ENCODE measurements around the gene SLC8A1.

The SLC8A1 gene

GRCh38 chr2:40384233-40384632, 67.7 kb downstream of the SLC8A1 start:
- ChIA-PET POLR2A (no interaction called here), CTCF (interaction anchor here (0.9 kb wide), 2 partner anchors 14 to 341 kb away, joined by 3 read pairs; no protein-coding TSS in a partner anchor)
- TF ChIP-seq CTCF (IDR thresholded peaks at IDR 0.05; ENCODE audit: insufficient read depth, low read length, missing control alignments), result no peak
- no peak overlapping the region for H3K4me3 ChIP-seq (ENCODE audit: low read depth, low read length)
- no peak for DNase-seq (ENCODE audit: low read depth, low spot score)

- no peak for TF ChIP-seq CTCF (IDR thresholded peaks at IDR 0.05; ENCODE audit: insufficient read depth, low read length, missing control alignments)
- ChIA-PET POLR2A (interaction anchor here (0.7 kb wide), 1 partner anchor 37 kb away, joined by 4 read pairs; no protein-coding TSS in a partner anchor), CTCF (no interaction called here)
- no peak overlapping the region for H3K4me3 ChIP-seq (ENCODE audit: low read depth, low read length)
- DNase-seq (ENCODE audit: low read depth, low spot score), result no peak
Observed at GRCh38 chr2:40380721-40381120, 71.2 kb downstream of the SLC8A1 start.

- no peak for TF ChIP-seq CTCF (IDR thresholded peaks at IDR 0.05; ENCODE audit: insufficient read depth, low read length, missing control alignments)
- no peak for DNase-seq (ENCODE audit: low read depth, low spot score)
- ChIA-PET POLR2A (no interaction called here), CTCF (no interaction called here)
- no peak overlapping the region for H3K4me3 ChIP-seq (ENCODE audit: low read depth, low read length)
Observed at GRCh38 chr2:40380041-40380440, 71.8 kb downstream of the SLC8A1 start.

- TF ChIP-seq CTCF (IDR thresholded peaks at IDR 0.05; ENCODE audit: insufficient read depth, low read length, missing control alignments), result no peak
- CTCF ChIA-PET, result interaction anchor here (1.2 kb wide), 2 partner anchors 23 to 180 kb away, joined by 3 to 4 read pairs; no protein-coding TSS in a partner anchor
- H3K4me3 ChIP-seq (ENCODE audit: low read depth, low read length), result no peak overlapping the region
- POLR2A ChIA-PET, result no interaction called here
- no peak for DNase-seq (ENCODE audit: low read depth, low spot score)
Observed at GRCh38 chr2:40374543-40375240, 77.2 kb downstream of the SLC8A1 start.

GRCh38 chr2:40373111-40373510, 78.8 kb downstream of the SLC8A1 start:
- no peak overlapping the region for H3K4me3 ChIP-seq (ENCODE audit: low read depth, low read length)
- POLR2A ChIA-PET, result no interaction called here
- CTCF ChIA-PET, result no interaction called here

More at GRCh38 chr2:40373111-40373510, 78.8 kb downstream of the SLC8A1 start:
- DNase-seq (ENCODE audit: low read depth, low spot score), result no peak
- TF ChIP-seq CTCF (IDR thresholded peaks at IDR 0.05; ENCODE audit: insufficient read depth, low read length, missing control alignments), result no peak
